ENCODE data around the gene ERAL1.
"Not testable (repeated sequence)": the region's sequence is repeated elsewhere in the genome, so short reads cannot be mapped to it uniquely, and the experiment has no call there.

The ERAL1 gene

DNA sequence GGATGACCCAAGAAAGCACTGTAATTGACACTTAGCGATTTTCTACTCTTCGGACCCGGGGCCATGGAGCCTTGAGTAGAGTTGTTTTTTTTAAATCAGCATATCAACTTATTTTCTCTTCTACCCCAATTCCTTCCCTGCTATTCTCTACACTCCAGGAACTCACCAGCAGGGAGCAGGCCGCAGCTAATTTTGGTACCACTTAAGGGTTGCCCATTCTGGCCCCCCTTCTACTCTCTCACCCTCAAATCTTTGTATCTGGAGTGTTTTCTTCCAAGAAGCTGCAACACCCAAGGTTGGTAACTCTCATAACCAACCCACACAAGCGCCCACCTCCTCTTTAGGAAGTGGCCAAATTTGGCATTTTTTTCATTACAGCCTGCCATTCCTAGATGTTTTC is 5.5 kb upstream of the ERAL1 start:
- no peak for DNase-seq (ENCODE audit: low read depth, low spot score)

DNA sequence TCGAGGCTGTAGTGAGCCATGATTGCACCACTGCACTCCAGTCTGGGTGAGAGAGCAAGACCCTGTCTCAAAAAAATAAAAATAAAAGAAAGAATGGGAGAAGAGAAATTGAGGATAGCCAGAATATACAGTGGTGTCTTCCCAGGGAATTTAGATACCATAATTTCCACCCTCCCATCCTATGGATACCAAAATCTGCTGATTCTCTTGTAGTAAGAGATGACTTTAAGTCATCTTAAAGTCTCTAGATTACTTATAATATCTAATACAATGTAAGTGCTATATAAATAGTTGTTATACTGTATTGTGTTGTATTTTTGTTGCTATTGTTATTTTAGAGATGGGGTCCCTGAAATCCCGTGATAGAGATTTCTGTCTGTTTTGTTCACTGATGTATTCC is 1.5 kb upstream of the ERAL1 start:
- DNase-seq (ENCODE audit: low read depth, low spot score) = no peak

DNA sequence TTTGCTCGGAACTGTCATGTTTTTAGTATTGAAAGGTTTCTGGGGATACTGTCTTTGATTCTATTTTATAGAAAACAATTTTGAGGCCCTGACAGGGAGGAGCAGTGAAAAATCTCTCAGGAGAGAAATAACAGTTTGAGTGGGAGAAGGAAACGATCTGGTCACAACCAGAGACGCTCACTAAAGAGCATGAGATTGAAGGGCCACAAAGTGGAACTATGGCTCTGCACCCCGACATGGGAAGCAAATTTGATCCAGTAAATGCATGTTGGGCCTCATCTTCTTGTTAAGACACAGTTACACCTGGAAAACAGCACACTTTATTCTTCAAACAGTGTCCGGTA is 492 bp downstream of the ERAL1 start:
- no peak for DNase-seq (ENCODE audit: low read depth, low spot score)

DNA sequence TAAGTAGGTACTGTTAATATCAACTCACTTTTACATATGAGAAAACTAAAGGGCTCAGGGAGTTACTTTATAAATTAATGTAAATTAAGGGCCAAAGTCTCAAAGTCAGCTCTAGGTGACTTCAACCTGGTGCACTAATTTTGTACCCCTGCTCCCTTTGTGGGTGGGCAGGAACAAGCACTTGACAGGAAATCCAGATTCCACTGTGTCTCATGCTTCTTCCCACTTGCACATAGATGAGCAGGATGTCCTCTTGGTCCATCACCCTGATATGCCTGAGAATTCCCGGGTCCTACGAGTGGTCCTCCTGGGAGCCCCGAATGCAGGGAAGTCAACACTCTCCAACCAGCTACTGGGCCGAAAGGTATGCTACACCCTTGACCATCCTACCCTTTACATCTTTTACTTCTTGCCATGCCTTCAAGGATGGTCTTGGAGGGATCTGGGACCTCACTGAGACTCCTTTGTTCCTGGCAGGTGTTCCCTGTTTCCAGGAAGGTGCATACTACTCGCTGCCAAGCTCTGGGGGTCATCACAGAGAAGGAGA is 1.3 kb downstream of the ERAL1 start:
- DNase-seq (ENCODE audit: low read depth, low spot score) = no peak

DNA sequence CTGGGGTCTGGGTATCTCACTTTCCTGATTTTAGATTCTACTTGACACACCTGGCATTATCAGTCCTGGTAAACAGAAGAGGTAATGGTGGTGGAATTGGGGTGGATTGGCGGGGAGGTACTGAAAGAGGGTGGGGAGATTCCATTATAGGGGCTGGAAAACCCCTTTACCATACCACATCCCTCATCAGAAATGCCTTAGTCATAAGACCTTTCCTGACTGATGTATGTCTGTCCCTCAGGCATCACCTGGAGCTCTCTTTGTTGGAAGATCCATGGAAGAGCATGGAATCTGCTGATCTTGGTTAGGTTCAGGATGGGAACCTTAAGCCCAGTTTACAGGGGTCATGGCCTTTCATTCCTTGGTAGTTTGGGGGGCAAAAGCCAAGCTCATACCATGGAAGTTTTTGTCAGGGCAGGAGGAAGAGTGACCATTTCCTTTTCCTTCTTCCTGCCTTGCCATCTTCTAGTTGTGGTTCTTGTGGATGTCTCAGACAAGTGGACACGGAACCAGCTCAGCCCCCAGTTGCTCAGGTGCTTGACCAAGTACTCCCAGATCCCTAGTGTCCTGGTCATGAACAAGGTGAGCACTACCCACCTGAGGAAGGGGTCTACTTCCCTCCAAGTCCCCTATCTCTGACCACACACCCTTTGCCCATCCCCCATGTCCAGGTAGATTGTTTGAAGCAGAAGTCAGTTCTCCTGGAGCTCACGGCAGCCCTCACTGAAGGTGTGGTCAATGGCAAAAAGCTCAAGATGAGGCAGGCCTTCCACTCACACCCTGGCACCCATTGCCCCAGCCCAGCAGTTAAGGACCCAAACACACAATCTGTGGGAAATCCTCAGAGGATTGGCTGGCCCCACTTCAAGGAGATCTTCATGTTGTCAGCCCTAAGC is 3.3 kb downstream of the ERAL1 start:
- DNase-seq (ENCODE audit: low read depth, low spot score) = no peak

DNA sequence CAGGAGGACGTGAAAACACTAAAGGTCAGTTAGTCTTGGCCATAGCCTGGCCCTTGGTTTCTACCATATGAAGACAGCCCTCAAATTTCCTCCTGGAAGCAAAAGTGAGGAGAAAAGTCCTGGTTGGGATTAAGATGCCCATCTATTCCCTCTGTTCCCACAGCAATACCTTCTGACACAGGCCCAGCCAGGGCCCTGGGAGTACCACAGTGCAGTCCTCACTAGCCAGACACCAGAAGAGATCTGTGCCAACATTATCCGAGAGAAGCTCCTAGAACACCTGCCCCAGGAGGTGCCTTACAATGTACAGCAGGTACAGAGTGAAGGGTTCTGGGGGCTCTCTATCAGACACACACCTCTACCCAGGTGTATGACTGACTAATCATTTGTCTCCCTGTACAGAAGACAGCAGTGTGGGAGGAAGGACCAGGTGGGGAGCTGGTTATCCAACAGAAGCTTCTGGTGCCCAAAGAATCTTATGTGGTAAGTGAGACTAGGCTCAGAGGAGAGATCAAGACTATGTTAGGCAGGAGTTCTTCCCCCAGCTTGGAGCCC is 4.1 kb downstream of the ERAL1 start:
- DNase-seq (ENCODE audit: low read depth, low spot score) = no peak

DNA sequence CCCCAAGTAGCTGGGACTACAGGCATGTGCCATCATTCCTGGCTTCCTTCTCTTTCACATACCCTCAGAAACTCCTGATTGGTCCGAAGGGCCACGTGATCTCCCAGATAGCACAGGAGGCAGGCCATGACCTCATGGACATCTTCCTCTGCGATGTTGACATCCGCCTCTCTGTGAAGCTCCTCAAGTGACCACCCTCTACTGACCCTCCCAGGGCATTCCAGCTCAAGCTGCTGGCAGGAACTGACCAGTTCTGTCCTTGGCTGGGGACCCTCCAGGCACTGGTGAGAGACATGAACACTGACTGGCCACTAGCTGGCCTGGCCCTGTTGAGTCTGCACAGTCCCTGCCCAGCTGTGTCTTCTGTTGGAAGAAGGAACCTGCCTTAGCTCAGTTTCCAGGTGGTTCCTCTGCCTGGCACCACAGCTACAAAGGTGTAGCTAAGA is 5.6 kb downstream of the ERAL1 start:
- DNase-seq (ENCODE audit: low read depth, low spot score) = no peak

DNA sequence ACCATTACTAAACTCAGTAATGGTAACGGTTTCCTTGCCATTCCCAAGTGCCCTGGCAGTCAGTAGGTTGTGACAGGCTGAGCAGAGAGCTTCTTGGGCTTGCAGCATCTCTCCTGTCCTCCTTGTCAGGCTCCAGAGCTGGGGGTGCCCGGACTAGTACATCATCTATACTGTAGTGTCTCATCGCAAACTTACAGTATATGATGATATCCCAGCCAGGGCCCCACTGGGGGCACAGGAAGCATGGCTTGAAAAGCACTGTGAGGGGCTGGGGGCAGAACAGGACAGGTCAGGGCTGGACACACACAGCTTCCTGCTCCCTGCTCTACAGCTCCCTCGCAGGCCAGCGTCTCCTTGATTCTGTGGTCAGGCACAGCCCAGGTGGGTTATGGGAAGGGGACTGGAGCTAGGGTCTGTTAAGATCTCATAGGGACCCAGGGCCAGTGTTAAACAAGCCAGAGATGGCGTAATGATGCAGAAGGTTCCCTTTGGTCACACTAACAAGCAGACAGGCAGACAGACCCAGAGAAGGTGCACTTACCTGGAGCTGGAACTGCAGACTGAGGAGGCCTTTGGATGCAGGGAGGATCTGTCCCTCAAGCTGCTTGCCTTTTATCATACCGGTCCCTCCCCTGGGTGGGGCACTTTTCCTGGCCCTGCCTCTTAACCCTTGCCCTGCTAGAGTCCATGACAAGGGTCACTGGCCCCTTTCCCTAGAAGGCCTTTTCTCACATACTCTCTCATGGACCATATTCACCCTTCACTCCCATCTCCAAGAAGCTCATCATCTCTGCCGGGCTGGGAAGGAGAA is 6.8 kb downstream of the ERAL1 start:
- DNase-seq (ENCODE audit: low read depth, low spot score) = no peak

DNA sequence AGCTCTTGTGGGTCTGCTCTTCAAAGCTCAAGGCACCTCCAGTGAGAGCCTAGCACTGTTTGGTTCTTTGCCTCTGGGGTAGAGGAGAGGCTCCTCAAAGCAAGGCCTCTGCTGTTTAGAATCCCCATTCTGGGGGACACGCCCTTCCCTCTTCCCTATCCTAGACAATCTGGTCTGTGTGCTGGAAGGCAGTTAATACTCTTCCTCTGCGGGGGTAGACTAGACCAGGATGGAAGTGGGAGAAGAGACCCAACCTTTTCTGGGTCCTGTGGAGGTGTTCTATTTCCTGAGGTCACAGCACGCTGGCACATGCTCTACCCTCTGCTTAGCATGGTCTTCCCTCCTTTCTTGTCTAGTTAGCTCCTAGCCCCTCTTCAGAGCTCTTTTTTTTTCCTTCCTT is 7.7 kb downstream of the ERAL1 start:
- DNase-seq (ENCODE audit: low read depth, low spot score) = no peak

DNA sequence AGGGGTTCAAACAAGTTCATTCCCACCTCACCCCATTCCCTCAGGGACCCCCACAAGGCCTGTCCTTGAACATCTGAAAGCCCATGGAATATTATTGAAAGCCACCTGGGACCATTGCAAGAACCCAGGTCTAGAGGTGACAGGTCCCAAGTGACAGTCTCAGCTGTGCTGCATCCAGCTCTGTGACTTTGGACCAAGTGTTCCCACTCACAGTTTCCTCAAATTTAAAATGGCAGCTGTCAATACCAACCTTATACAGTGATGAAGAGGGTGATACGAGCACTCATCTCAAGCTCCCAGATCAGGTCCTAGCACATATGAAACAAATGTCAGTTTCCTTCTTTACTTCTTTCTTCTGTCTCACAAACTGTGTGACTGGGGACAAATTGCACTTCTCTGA is 9.1 kb downstream of the ERAL1 start:
- no peak for DNase-seq (ENCODE audit: low read depth, low spot score)

DNA sequence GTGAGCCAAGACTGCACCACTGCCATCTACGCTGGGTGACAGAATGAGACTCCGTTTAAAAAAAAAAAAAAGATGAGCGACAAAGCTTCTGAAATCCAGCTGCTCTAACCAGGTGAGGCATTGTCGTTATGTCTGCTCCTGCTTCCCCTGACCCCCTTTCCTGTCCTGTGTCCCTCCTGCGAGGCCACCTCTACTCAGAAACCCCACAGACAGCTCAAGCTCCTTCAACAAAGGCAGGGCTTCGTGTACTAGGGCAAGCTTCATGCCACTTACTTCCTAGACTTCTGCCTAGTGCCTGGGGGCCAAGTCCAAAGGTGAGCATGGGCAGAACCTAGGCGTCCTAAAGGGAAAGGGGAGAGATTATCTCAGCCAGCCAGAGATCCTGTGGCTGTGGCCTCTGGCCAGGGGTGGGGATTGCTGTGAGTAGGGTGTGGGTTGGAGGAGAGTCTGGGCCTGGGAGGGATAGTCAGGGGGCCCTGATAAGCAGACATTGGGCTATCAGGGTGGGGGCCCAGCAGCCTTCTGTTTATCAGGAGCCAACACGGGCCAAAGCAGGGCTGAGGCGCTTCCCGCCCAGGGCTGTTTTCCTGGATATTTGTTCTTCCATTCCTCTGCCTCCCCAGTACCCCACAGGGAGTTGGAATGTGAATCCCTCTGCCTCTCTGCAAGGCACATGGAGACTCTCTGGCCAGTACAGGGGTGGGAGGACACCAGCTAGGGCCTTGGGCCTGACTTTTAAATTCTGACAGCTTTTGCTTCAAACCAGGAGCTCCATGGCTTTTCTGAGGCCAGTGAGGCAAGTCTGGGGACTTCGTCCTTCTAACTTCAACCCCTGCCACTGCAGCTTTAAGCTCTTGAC is 10.4 kb downstream of the ERAL1 start:
- no peak for DNase-seq (ENCODE audit: low read depth, low spot score)

DNA sequence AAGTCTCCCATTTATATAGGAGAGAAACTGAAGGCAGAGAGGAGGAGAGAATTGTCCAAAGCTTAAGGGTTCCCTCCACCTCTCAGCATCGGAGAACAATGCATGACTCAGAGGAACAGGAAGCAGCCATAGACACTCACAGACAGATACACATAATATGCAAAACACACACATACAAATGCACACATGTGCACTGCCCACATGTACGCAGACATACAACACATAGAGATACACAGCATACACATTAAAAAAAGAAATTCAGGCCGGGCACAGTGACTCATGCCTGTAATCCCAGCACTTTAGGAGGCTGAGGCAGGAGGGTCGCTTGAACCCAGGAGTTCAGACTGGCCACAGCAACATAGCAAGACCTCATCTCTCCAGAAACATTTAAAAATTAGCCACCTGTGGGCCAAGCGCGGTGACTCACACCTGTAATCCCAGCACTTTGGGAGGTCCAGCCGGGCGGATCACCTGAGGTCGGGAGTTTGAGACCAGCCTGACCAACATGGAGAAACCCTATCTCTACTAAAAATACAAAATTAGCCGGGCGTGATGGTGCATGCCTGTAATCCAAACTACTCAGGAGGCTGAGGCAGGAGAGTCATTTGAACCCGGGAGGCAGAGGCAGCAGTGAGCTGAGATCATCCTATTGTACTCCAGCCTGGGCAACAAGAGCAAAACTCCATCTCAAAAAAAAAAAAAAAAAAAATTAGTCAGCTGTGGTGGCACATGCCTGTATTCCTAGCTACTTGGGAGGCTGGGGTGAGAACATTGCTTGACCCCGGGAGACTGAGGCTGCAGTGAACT is 11.3 kb downstream of the ERAL1 start:
- DNase-seq (ENCODE audit: low read depth, low spot score) = no peak

DNA sequence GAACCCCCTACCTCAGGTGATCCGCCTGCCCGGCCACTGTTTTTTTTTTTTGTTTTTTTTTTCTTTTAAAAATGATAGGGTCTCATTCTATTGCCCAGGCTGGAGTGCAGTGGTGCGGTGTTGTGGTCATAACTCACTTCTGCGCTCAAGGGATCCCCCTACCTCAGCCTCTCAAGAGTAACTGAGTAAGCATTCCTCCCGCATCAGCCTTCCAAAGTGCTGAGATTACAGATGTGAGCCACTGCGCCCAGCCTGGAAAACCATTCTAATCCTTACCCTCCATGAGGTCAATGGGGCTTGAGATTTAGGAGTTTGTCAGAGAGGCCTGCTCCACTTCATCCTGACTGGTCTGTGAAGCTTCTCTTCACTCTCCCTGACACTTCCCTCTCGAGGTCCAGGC is 12.5 kb downstream of the ERAL1 start:
- DNase-seq (ENCODE audit: low read depth, low spot score) = no peak

DNA sequence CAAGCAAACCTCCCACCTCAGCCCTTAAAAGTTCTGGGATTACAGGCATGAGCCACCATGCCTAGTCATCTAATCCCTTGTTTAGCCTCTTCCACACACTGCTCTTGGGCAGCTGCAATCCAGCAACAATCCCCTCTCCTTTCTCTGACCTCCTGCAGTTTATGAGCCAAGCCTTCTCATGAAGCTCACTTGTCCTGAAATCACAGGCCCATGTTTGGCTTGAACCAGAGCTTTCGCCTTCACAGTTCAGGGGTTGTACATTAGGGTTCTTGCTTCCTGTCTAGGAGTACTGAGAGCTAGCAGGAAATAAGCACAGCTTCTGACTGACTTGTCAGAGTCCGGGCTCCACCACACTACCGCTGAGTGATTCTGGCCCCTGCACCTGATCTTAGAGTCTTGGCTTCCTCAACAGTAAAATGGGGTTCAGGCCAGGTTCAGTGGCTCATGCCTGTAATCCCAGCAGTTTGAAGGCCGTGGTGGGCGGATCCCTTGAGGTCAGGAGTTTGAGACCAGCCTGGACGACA is 16.3 kb downstream of the ERAL1 start:
- DNase-seq (ENCODE audit: low read depth, low spot score) = no peak

DNA sequence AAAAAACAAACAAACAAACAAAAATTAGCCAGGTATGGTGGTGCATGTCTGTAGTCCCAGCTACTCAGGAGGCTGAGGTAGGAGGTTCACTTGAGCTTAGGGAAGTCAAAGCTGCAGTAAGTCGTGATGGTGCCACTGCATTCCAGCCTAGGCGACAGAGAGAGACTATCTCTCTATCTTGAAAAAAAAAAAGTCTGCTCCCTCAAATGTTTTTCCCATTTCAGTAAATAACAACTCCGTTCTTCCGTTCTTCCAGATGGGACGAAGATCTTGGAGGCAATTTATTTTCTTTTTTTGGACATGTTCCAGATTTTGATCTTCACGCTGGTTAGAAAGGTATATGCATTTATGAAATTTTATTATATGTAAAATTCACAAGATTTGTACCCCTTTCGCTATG is 19.0 kb downstream of the ERAL1 start:
- no peak for DNase-seq (ENCODE audit: low read depth, low spot score)

DNA sequence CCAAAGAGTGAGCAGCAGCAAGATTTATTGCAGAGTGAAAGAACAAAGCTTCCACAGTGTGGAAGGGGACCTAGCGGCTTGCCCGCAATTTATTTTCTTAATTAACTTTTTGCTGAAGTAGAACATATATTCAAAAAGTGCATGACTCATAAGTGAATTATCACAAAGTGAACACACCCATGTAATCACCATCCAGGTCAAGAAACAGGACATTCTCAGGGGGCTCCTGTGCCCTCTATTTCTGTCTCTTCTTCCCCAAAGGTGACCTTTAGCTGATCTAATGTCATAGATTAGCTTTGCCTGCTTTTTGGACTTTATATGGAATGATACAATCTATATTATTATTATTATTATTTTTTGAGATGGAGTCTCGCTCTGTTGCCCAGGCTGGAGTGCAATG is 19.9 kb downstream of the ERAL1 start:
- DNase-seq (ENCODE audit: low read depth, low spot score) = no peak

DNA sequence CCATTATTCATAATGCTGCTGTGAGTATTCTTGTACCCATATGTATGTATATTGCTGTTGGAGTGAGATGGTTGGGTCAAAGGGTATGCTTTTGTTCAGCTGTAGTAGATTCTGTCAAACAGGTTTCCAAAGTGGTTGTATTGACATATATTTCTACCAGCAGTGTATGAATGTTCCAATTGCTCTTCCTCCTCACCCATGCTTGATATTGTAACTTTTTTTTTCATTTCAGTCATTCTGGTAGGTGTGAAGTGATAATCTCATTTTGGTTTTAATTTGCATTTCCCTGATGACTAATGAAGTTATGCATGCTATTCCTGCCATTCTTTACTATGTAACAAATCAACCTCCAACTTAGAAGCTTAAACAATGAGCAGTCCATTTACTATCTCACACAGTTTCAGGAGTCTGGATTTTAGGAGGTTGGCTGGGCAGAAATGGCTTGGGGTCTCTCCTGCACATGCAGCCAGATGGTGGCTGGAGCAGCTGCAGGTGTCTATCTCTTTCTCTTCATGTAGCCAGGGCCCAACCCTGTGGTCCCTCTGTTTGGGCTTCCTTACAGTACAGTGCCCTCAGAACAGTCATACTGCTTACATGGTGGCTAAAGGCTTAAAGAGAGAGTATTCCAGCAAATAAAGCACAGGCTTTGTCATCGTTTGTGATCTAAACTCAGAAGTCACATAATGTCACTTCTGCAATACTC is 21.2 kb downstream of the ERAL1 start:
- DNase-seq (ENCODE audit: low read depth, low spot score) = no peak

DNA sequence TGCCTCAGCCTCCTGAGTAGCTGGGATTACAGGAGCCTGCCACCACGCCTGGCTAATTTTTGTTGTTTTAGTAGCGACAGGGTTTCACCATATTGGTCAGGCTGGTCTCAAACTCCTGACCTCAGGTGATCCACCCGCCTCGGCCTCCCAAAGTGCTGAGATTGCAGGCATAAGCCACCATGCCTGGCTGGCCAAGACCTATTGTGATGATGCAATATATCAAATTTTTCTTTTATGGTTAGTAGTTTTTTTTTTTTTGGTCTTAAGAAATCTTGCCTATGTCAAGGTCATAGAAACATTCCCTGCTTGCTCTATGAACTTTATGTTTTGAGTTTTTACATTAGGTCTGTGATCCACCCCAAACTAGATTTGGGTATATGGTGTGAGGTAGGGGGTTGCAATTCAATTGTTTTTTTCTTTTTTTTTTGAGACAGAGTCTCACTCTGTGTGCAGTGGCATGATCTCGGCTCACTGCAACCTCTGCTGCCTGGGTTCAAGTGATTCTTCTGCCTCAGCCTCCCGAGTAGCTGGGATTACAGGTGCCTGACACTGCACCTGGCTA is 22.4 kb downstream of the ERAL1 start:
- DNase-seq (ENCODE audit: low read depth, low spot score) = not testable (repeated sequence)

DNA sequence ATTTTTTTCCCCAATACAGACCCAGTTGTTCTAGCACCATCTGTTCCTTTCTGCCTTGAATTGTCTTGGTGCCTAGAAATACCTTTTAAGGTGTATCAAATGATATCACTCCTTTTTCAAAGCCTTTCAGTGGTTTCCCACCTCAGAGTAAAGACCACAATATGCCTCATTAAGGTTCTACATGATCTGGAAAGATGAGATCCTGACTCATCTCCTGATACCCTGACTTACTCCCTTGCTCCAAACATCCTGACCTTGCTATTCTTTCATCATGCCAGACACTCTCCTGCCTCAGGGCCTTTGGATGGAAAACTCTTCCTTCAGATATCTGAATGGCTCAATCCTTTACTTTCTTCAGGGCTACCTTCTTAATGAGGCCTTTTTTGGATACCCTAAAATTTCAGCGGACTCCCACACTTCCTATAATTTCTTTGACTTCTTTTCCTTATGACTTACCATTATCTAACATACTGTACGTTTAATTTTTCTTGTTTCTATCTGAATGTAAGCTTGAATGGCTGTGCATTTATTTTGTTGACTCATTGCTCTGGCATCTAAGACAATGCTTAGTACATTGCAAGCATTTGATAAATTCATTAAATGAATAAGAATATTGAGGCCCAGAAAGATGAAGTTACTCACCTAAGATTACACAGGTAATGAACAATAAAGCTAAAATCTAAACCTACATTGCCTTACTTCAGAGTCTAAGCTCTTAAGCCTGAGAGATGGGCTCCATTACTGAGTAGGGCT is 23.5 kb downstream of the ERAL1 start:
- DNase-seq (ENCODE audit: low read depth, low spot score) = no peak
